A673 (cell line): ENCODE measurements around the gene CASQ1. TPM values are rescaled to one million over a fixed set of nuclear protein-coding genes. Genes with fewer than 3 reads are reported as not detected.

Experiments
- BruUV-seq: library from RNA; stranded (reverse); fragments of 400-500 nt; replicated peaks from 2 replicates; lab custom pipeline; 2021; lab: Mats Ljungman, UMichigan
- CTCF ChIA-PET: fragments of 300-600 bp; sonication (Branson Sonifier 250); formaldehyde crosslinking; loops from one replicate; lab custom pipeline; 2022; ENCODE audit warnings: antibody characterized with exemption; lab: Charles Lee
- POLR2A ChIA-PET: fragments of 300-600 bp; sonication (Branson Sonifier 250); formaldehyde crosslinking; loops from one replicate; lab custom pipeline; 2022; ENCODE audit warnings: antibody characterized with exemption; ENCODE audit not compliant: low non-redundant PET; lab: Charles Lee
- DNase-seq: peaks from one replicate; pipeline ENCODE4 v3.0.0-alpha.2; 2015; ENCODE audit warnings: low spot score
- H3K27ac ChIP-seq: fragments of 200-600 bp; sonication (generic); 2 replicates; pipeline ENCODE4 v1.5.1; 2016; ENCODE audit warnings: mixed run types, low read depth, mild to moderate bottlenecking, mixed read lengths, antibody characterized with exemption, low read length; ENCODE audit not compliant: poor library complexity, severe bottlenecking
- H3K27me3 ChIP-seq: fragments of 200-600 bp; sonication (generic); replicated peaks from 2 replicates; pipeline ENCODE4 v1.6.1; 2017; ENCODE audit warnings: mixed run types, low read depth, mild to moderate bottlenecking, mixed read lengths, antibody characterized with exemption, low read length; ENCODE audit not compliant: insufficient read depth, poor library complexity
- H3K36me3 ChIP-seq: fragments of 200-600 bp; sonication (generic); 2 replicates; pipeline ENCODE4 v1.6.1; 2016; ENCODE audit warnings: mixed run types, mild to moderate bottlenecking, mixed read lengths, antibody characterized with exemption, low read length; ENCODE audit not compliant: insufficient read depth, poor library complexity, severe bottlenecking
- H3K4me1 ChIP-seq: fragments of 200-600 bp; sonication (generic); 2 replicates; pipeline ENCODE4 v1.6.1; 2017; ENCODE audit warnings: mixed run types, mild to moderate bottlenecking, mixed read lengths, antibody characterized with exemption, low read length; ENCODE audit not compliant: insufficient read depth, poor library complexity, severe bottlenecking
- H3K4me3 ChIP-seq: fragments of 200-600 bp; sonication (generic); 2 replicates; pipeline ENCODE4 v1.5.1; 2016; ENCODE audit warnings: low read depth, mixed run types, mild to moderate bottlenecking, mixed read lengths, low read length; ENCODE audit not compliant: poor library complexity, severe bottlenecking
- H3K9me3 ChIP-seq: fragments of 200-600 bp; sonication (generic); 2 replicates; pipeline ENCODE4 v1.6.1; 2016; ENCODE audit warnings: mixed run types, low read depth, mild to moderate bottlenecking, mixed read lengths, antibody characterized with exemption, low read length; ENCODE audit not compliant: poor library complexity, severe bottlenecking
- CTCF ChIP-seq: fragments of 300-800, 200-600 bp; sonication (generic); conservative IDR thresholded peaks from 2 replicates; pipeline ENCODE4 v1.5.1; 2017; ENCODE audit warnings: low read depth, mild to moderate bottlenecking, antibody characterized with exemption, low read length, moderate library complexity, mixed read lengths
- EZH2 ChIP-seq: fragments of 200-600 bp; sonication (generic); IDR thresholded peaks from 2 replicates; pipeline ENCODE4 v1.6.1; 2017; ENCODE audit warnings: borderline replicate concordance, low read depth, mild to moderate bottlenecking, mixed read lengths, antibody characterized with exemption, low read length; ENCODE audit not compliant: poor library complexity, severe bottlenecking
- intact Hi-C: fragments of 100-400 bp; cut with micrococcal nuclease; formaldehyde crosslinking; loops from one replicate; pipeline ENCODE4 v1.10.0; 2022; ENCODE audit not compliant: unreplicated experiment
- total RNA-seq: library from RNA; stranded (reverse); gene quantifications from 2 replicates; pipeline ENCODE4 v1.2.3, GENCODE V29; 2021

Gene CASQ1
- total RNA-seq, 1 experiment from 2014 or later = not detected

GRCh38 chr1:160168609-160169369 lies 21.6 kb upstream of the CASQ1 start:
- intact Hi-C loops = no loop called here
- 0 out of 2 replicates have a peak, but pooled peaks have one; percentile 19 for TF ChIP-seq CTCF
- no peak for TF ChIP-seq EZH2
- Histone ChIP-seq H3K4me1 (peaks cover 17% of the 10 kb centered on the region), H3K9me3 (no peaks in the 10 kb centered on the region), H3K4me3 (no peak overlapping the region), H3K27ac (peak overlapping the region; percentile 44), H3K27me3 (no peaks in the 10 kb centered on the region), H3K36me3 (no peaks in the 10 kb centered on the region)
- peak; percentile 61 for DNase-seq
- ChIA-PET POLR2A (interaction anchor here (0.6 kb wide), 1 partner anchor 37 kb away, joined by 3 read pairs; no protein-coding TSS in a partner anchor), CTCF (interaction anchor here (0.6 to 1.3 kb wide), 2 partner anchors 83 kb away, joined by 3 to 4 read pairs; no protein-coding TSS in a partner anchor)
- BruUV-seq = no TSS peak

GRCh38 chr1:160169553-160170399 lies 20.6 kb upstream of the CASQ1 start:
- intact Hi-C loops = no loop called here
- no peaks in the 10 kb centered on the region for H3K36me3 ChIP-seq
- no peaks in the 10 kb centered on the region for H3K9me3 ChIP-seq
- no peaks in the 10 kb centered on the region for H3K27me3 ChIP-seq
- H3K27ac ChIP-seq = peak overlapping the region; percentile 44
- no peak overlapping the region for H3K4me3 ChIP-seq
- CTCF ChIA-PET = interaction anchor here (0.6 to 1.3 kb wide), 2 partner anchors 82 to 84 kb away, joined by 3 to 4 read pairs; no protein-coding TSS in a partner anchor
- peak; percentile 95 for DNase-seq
- TF ChIP-seq CTCF = no peak
- TF ChIP-seq EZH2 = no peak
- H3K4me1 ChIP-seq = peaks cover 17% of the 10 kb centered on the region
- POLR2A ChIA-PET = interaction anchor here (0.6 kb wide), 1 partner anchor 36 kb away, joined by 3 read pairs; no protein-coding TSS in a partner anchor
- BruUV-seq = no TSS peak

- ChIA-PET POLR2A (no interaction called here), CTCF (no interaction called here)
- Histone ChIP-seq H3K27me3 (no peaks in the 10 kb centered on the region), H3K9me3 (no peaks in the 10 kb centered on the region), H3K36me3 (no peaks in the 10 kb centered on the region), H3K4me3 (no peak overlapping the region), H3K27ac (no peak overlapping the region), H3K4me1 (peaks cover 17% of the 10 kb centered on the region)
- no peak for DNase-seq
- intact Hi-C loops = no loop called here
- no TSS peak for BruUV-seq
- TF ChIP-seq CTCF (no peak), EZH2 (no peak)
These were observed 19.0 kb upstream of the CASQ1 start for GRCh38 chr1:160171354-160171753.
